ENCODE measurements around the gene TACSTD2.
"Not testable (repeated sequence)": the region's sequence is repeated elsewhere in the genome, so short reads cannot be mapped to it uniquely, and the experiment has no call there.

The TACSTD2 gene, protein sequence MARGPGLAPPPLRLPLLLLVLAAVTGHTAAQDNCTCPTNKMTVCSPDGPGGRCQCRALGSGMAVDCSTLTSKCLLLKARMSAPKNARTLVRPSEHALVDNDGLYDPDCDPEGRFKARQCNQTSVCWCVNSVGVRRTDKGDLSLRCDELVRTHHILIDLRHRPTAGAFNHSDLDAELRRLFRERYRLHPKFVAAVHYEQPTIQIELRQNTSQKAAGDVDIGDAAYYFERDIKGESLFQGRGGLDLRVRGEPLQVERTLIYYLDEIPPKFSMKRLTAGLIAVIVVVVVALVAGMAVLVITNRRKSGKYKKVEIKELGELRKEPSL

DNA sequence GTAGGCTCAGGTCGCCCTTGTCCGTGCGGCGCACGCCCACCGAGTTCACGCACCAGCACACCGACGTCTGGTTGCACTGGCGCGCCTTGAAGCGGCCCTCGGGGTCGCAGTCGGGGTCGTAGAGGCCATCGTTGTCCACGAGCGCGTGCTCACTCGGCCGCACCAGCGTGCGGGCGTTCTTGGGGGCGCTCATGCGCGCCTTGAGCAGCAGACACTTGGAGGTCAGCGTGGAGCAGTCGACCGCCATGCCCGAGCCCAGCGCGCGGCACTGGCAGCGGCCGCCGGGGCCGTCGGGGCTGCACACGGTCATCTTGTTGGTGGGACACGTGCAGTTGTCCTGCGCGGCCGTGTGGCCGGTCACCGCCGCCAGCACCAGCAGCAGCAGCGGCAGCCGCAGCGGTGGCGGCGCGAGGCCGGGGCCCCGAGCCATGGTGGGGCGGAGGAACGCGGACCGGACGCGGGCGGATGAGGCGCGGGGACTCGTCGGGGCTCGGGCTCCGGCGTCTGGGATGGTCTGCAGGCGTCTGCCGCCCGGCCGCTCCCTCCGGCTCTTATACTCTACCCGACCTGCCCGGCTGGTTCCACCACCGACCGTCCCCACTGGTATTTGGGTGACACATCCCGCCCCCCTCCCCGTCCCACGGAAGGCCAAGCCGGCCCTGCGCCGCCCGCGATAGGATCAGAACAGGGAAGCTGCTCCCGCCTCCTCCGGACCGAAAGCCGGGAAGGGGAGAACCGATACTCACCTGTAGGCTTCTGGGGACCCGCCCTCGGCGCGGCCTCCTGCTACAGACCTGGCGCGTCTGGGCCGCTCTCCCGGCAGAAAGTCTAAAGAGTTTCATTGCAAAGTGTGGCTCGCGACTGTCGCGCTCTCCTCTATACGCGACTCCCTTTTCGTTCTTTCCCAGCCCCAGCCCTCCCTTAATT, at the start of gene TACSTD2:
Gene TACSTD2, minus strand, starts transcription at position 526 of the 927 bp plus-strand sequence. Its CDS starts 96 bp downstream, at position 430.
- Histone ChIP-seq H3K4me3 (ENCODE audit: low read depth, low read length) (no peak within 1 kb of the TSS), H3K9me3 (ENCODE audit: severe bottlenecking) (peaks cover 4% of the 10 kb centered on the region), H3K27me3 (ENCODE audit: insufficient read depth, low read depth, severe bottlenecking) (no peaks in the 10 kb centered on the region), H3K27ac (no peak within 1 kb of the TSS), H3K36me3 (no peaks in the 10 kb centered on the region)
- TF ChIP-seq, protein P1, sequence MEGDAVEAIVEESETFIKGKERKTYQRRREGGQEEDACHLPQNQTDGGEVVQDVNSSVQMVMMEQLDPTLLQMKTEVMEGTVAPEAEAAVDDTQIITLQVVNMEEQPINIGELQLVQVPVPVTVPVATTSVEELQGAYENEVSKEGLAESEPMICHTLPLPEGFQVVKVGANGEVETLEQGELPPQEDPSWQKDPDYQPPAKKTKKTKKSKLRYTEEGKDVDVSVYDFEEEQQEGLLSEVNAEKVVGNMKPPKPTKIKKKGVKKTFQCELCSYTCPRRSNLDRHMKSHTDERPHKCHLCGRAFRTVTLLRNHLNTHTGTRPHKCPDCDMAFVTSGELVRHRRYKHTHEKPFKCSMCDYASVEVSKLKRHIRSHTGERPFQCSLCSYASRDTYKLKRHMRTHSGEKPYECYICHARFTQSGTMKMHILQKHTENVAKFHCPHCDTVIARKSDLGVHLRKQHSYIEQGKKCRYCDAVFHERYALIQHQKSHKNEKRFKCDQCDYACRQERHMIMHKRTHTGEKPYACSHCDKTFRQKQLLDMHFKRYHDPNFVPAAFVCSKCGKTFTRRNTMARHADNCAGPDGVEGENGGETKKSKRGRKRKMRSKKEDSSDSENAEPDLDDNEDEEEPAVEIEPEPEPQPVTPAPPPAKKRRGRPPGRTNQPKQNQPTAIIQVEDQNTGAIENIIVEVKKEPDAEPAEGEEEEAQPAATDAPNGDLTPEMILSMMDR (IDR thresholded peaks at IDR 0.05; ENCODE audit: low read depth, low read length): no peak
- no peak for DNase-seq

DNA sequence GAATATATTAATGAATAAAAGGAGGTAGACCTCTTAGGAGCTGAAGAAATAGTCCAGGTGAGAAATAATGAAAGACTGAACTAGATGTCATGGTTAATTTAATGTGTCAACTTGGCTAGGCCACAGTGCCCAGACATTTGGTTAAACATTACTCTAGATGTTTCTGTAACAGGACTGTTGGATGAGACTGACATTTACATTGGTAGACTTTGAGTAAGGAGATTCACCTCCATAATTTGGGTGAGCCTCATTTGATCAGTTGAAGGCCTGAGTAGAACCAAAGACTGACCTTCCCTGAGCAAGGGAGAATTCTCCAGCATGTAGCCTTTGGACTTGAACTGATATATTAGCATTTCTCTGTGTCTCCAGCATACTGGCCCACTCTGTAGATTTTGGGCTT, 49.2 kb upstream of the TACSTD2 start:
- DNase-seq: no peak
- Histone ChIP-seq H3K9me3 (ENCODE audit: severe bottlenecking) (no peaks in the 10 kb centered on the region), H3K36me3 (no peaks in the 10 kb centered on the region), H3K4me3 (ENCODE audit: low read depth, low read length) (no peak overlapping the region), H3K27me3 (ENCODE audit: insufficient read depth, low read depth, severe bottlenecking) (no peaks in the 10 kb centered on the region), H3K27ac (no peak overlapping the region)
- TF ChIP-seq, protein P1 (IDR thresholded peaks at IDR 0.05; ENCODE audit: low read depth, low read length): no peak

GRCh38 chr1:58623259-58623658, 46.2 kb upstream of the TACSTD2 start:
- H3K36me3 ChIP-seq; DNase-seq; H3K27ac ChIP-seq; H3K27me3 ChIP-seq (ENCODE audit: insufficient read depth, low read depth, severe bottlenecking); H3K9me3 ChIP-seq (ENCODE audit: severe bottlenecking); H3K4me3 ChIP-seq (ENCODE audit: low read depth, low read length): not testable (repeated sequence)

DNA sequence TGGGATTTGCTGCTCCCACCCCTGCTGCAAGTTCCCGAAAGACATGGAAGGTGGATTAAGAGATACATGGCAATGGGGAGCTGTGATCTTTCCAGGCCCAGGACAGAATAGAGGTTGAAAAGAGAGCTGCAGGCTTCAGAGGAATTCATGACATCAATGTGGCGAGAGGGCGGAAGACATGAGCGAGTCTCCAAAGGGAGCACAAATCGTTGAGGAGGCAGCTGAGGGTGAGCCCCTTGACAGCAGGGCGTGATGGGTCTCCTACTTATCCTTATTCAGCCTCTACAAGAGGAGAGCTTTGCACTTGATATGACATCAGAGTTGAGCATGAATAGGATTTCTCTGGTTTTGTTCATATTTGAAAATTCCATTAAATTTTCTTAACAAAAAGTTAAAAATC, 45.5 kb upstream of the TACSTD2 start:
- Histone ChIP-seq H3K36me3 (no peaks in the 10 kb centered on the region), H3K4me3 (ENCODE audit: low read depth, low read length) (no peak overlapping the region), H3K27ac (no peak overlapping the region), H3K27me3 (ENCODE audit: insufficient read depth, low read depth, severe bottlenecking) (no peaks in the 10 kb centered on the region), H3K9me3 (ENCODE audit: severe bottlenecking) (no peaks in the 10 kb centered on the region)
- TF ChIP-seq, protein P1 (IDR thresholded peaks at IDR 0.05; ENCODE audit: low read depth, low read length): no peak
- DNase-seq: no peak

DNA sequence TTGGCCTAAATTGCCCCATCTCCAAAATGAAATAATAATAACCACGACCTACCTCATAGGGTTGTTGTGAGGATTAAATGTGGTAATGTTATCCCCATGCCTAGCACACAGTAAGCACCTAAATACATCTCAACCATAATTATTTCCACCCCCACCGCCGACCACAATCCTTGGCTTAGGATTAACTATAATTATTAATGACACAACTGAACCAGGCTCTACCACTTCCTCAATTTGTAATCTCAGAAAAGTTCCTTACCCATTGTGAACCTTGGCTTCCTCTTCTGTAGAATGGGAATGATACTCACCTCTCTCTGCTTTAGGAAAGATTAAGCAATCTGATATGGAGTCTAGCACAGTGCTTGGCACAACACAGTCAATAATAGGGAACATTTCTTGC, 44.3 kb upstream of the TACSTD2 start:
- H3K27me3 ChIP-seq (ENCODE audit: insufficient read depth, low read depth, severe bottlenecking): no peaks in the 10 kb centered on the region
- H3K4me3 ChIP-seq (ENCODE audit: low read depth, low read length): no peak overlapping the region
- TF ChIP-seq, protein P1 (IDR thresholded peaks at IDR 0.05; ENCODE audit: low read depth, low read length): no peak
- H3K27ac ChIP-seq: no peak overlapping the region
- DNase-seq: peak; percentile 18
- no peaks in the 10 kb centered on the region for H3K9me3 ChIP-seq (ENCODE audit: severe bottlenecking)
- no peaks in the 10 kb centered on the region for H3K36me3 ChIP-seq

- no peak for DNase-seq
- Histone ChIP-seq H3K27ac (no peak overlapping the region), H3K27me3 (ENCODE audit: insufficient read depth, low read depth, severe bottlenecking) (no peaks in the 10 kb centered on the region), H3K4me3 (ENCODE audit: low read depth, low read length) (no peak overlapping the region), H3K9me3 (ENCODE audit: severe bottlenecking) (no peaks in the 10 kb centered on the region), H3K36me3 (no peaks in the 10 kb centered on the region)
- TF ChIP-seq, protein P1 (IDR thresholded peaks at IDR 0.05; ENCODE audit: low read depth, low read length): no peak
Measured at GRCh38 chr1:58620926-58621325, 43.9 kb upstream of the TACSTD2 start.

All from WERI-Rb-1 (cell line).